Kidney tubule cell (primary cell): ENCODE data around the gene PRTG.
"Not testable (repeated sequence)": the region's sequence is repeated elsewhere in the genome, so short reads cannot be mapped to it uniquely, and the experiment has no call there.

Source experiments
- DNase-seq: peaks from one replicate; pipeline ENCODE4 v3.0.0-alpha.2; 2018; ENCODE audit warnings: low spot score

Gene PRTG

DNA sequence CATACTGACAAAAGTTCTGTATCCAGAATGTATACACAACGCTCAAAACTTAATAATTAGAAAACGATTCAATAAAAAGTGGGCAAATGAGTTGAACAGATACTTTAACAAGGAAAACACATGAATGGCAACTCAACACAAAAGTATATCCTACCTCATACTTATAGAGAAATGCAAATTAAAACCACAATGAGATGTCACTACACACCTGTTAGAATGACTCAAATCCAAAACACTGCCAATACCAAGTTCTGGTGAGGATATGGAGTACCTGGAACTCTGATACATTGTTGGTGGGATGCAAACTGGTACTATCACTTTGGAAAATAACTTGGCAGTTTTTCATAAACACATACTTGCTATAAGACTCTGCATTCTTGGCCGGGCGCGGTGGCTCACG lies 42.1 kb downstream of the PRTG start:
- DNase-seq = no peak

DNA sequence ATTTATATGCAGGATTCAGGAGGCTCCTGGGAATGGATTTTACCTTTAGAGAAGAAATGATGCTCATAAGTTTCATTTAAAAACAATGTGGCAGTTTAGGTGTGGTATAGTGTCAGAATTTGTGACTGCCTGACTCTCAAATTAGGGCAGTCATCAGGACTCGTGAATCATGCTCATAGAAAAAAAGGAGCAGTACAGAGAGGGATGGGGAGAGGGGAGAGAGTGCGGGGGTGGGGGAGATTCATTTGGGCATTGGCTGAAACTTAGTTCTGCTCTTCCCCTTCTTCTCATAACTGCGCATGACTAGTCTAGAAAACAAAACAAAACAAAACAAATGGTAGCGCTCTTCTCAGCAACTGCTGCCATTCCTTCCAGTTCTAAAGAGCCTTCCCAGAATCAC lies 44.3 kb downstream of the PRTG start:
- DNase-seq = no peak

DNA sequence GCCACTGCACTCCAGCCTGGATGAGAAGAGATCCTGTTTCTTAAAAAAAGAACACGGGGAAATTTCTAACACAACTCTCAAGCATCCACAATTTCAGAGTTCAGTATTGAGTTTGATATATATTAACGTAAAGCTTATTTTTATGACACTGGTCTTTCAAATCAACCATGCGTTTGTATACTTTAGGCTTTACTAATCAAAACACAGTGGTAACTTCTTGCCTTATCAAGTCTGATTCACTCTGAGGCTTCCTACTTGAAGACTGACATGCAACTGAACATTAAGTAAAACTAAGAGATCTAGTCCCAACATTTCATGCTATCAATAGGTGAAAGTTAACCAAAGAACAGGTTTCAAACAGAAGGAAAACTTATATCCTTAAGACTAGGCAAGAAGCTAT lies 46.7 kb downstream of the PRTG start:
- DNase-seq = no peak

DNA sequence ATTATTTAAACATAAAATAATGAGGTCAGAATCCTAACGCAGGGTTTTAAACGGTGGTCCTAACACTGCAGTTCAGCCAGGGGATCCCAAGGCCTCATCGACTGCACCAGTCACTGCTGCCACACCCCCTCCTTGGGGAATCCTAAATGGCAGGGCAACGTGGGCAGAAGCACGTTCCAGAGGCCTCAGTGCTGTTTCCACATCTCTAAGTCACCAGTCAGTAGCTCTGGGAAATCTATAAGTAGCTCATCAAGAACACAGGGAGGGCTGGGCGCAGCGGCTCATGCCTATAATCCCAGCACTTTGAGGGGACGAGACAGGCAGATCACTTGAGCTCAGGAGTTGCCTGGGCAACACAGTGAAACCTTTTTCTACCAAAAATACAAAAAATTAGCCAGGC lies 47.5 kb downstream of the PRTG start:
- no peak for DNase-seq

DNA sequence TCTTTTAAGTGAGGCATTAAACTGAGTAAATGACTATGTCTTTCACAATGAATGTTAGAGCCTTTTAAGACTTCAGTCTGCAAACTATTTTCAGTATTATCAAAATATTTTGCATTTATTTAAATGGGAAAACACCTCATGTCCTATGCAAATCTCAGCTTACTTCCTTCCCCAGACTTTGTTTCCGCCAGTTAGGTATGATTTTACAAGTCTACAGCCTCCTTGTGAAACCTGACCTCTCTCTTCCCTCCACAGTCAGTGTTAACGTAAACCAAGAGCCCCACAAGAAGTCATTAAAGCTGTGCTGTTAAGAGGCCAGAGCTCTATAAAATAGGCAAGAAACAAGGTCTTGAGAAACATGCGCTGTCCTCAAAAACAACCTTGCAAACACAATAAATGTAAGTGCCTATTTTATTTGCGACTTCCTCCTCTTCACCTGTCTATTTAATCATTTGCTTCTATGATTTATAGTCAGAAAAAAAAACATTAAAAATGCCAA lies 48.3 kb downstream of the PRTG start:
- peak; percentile 7 for DNase-seq

DNA sequence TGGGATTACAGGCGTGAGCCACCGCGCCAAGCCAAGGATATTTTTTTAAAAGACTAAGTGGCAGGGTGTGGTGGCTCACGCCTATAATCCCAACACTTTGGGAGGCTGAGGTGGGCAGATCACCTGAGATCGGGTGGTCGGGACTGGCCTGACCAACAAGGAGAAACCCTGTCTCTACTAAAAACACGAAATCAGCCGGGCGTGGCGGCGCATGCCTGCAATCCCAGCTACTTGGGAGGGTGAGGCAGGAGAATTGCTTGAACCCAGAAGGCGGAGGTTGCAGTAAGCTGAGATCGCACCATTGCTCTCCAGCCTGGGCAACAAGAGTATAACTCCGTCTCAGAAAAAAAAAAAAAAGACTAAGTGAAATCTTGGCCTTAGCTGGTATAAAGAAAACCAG lies 49.8 kb downstream of the PRTG start:
- not testable (repeated sequence) for DNase-seq

DNA sequence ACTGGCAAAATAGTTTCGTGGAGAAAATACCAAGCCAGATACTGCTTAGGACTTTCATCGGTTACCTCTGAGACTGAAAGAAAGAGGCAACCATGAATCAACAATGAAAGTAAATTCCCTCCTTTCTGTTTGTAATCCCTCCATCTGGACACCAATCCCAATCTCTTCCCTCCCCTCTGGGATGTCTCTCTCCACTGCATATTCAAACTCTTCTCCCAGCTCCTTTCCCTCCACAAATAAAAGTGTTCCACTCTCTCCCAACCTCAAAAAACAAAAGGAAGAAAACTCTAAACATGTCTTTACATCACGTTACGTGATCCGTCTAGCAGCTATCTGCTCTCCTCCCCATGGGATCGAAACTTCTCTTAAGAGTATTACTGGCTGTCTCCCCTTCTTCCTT lies 55.2 kb downstream of the PRTG start:
- no peak for DNase-seq

DNA sequence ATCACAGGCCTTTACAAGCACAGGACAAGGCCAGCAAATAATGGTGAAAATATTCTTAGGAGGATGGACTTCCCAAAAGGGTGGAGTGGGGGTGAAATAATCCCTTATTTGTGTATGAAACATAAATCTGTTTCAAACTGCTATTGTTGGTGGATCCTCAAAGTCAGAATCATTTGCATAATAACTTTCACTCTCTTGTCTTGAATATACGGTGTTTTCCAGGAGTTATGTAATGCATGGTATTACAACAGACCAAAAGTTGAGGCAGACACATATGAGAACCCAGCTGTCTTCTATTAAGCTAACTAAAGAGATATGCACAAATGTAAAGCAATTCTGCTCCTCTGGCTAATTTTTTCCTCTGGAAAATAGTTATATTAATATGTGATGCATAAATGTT lies 57.7 kb downstream of the PRTG start:
- no peak for DNase-seq

DNA sequence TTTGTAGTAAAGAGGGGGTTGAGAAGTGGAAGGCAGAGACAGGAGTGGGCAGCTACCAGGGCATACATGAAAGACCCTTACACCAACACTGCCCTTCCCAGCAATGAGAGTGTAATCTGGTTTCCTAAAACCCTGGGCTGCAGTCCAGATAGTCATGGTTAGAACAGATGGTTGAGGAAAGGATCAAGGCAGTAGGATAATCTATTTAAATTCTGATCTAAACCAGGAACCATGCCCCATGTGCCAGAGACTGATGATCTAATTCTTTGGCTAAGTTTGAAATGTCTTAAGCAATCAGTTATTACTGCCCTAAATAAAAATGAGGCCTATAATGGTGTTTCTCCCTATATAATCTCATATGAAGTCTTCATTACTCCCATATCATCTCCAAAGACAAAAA lies 59.6 kb downstream of the PRTG start:
- no peak for DNase-seq

DNA sequence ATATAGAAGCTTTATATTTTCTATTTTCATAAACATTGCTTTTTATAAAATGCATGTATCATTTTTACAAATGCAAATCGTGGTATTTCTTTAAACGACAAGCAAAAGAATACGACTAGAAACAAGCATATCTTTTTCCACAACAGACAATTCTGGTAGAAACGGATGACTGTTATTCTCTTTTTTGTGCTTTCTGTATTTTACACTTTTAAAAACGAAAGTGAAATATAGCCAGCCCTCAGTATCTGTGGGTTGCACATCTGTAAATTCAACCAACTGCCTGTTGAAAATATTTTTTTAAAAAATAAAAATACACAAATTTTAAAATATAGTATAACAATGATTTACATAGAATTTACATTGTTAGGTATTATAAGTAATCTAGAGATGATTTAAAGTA lies 61.3 kb downstream of the PRTG start:
- no peak for DNase-seq

DNA sequence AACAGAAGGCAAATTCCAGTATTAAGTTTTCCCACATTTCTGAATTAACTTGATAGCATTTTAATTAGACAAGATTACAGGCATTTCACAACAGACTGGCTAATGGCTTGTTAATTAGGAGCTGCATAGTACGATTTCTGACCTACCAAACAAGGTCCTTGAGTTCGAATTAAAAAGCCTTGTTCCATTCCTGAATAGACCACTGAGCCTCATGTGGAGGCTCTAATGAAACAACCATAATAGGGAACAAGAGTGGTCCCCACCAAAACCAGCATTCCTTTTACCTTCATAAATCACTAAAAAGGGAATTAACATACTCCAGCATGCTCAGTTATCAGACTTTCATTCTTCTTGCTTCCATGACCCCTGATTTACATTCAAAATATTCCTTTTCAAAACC lies 66.4 kb downstream of the PRTG start:
- no peak for DNase-seq

DNA sequence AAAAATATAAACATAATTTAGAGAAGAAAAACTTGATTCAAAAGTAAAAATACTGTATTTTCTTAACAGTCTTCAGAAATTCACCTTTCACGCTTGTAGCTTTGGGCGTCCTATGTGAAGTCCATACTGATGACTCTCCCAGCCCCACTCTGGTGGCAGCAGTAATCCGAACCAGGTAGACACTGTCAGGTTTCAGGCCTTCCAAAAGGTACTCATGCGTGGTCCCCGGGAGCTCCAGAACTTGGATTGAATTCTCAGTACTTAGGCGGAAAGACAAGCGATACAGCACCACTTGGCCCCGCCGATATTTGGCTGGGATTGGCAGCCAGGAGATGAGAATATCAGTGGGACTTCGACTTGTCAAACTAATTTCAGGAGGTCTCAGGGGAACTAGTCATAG lies 69.7 kb downstream of the PRTG start:
- no peak for DNase-seq

DNA sequence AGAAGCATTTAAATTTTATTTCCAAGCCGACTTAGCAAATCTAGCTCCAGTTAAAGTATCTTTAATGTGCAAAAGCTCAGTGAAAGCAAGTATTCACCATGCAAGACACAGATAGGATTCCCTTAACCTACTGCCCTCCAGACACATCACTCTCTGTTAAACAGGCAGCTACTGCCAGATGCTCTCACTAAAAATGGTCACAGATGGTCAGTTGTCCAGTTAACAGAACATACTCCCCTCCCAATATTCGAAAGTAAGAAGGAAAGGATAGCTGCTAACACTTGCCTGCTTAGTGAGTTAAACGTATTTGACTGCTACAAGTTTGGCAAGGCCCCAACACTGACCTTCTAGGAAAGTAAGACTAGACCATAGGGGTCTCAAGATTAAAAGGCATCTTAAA lies 73.7 kb downstream of the PRTG start:
- DNase-seq = no peak

DNA sequence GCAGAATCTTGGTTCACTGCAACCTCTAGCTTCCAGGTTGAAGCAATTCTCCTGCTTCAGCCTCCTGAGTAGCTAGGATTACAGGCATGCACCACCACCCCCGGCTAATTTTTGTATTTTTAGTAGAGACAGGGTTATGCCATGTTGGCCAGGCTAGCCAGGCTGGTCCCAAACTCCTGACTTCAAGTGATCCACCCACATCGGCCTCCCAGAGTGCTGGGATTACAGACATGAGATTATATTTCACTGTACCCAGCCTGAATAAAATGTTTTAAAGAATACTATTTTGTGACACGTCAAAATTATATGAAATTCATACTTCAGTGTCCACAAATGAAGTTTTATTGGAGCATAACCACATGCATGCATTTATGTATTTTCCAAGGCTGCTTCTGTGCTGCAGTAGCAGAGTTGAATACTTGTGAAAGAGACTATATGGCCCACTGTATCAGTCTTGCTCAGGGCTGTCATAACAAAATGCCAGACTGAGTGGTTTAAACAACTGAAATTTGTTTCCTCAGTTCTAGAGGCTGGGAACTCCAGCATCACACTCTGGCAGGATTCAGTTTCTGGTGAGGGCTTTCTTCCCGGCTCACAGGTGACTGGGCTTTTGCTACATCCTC lies 77.2 kb downstream of the PRTG start:
- DNase-seq = no peak

DNA sequence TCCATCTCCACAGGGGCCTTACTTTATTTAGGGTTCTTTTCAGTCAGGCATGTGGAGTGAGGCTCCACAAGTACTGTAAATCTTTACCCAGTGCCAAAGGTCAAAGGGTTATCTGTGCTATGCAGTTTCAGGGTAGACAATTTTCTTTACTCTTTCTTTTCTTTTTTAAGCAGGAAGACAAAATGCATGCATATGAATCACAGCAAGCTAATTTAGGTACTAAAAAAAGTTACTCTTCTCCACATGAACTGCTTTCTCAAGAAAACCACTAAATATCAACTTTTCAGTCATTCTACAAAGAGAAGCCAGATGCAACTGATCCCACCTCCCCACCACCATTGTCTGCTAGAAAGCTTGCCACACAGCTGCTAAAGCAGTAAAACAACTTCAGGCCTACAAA lies 81.5 kb downstream of the PRTG start:
- no peak for DNase-seq

DNA sequence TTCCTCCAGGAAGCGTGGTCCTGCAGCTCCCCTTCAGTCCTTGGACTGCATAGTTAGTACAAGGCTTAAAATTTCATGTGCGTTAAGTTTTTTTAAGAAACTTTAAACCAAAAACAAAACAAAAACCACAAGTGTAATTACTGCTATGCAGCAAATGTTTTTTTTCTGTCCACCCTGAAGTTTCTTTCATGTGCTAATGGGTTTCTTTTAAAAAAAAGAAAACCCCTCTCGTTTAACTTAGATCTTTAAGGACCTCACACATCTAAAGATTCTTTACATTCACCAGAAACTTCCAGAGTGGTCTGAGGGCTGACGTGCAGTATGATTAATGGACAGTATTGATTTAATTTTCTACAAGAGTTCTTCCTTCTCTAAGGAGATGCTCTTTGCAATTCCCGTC lies 82.8 kb downstream of the PRTG start:
- DNase-seq = no peak

DNA sequence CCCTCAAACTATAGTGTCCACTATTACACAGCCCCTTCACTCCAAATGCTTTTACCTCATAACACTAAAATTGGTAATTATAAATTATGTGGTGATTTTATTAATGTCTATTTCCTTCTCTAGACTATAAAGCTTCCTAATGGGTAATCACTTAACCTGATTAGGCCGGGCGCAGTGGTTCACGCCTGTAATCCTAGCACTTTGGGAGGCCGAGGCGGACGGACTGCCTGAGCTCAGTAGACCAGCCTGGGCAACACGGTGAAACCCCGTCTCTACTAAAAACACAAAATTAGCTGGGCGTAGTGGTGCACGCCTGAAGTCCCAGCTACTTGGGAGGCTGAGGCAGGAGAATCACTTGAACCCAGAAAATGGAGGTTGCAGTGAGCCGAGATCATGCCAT lies 83.5 kb downstream of the PRTG start:
- no peak for DNase-seq

DNA sequence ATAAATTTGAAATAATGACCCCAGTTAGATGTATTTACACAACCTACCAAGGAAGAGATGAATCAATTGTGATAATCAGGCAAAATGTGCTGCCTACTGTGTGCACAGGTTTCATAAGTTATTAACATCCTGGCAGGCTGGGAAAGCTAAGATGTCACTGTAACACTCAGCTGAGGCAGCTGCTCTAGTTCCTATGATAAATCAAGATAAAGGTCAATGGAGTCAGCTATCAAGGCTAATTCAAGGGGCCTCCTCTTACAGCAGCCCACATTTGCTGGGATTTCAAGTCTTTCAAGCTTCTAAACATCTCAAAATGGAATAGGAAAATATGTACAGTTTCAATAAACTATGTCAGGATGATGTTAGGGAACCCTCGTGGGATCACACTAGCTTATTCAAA lies 84.1 kb downstream of the PRTG start:
- no peak for DNase-seq

DNA sequence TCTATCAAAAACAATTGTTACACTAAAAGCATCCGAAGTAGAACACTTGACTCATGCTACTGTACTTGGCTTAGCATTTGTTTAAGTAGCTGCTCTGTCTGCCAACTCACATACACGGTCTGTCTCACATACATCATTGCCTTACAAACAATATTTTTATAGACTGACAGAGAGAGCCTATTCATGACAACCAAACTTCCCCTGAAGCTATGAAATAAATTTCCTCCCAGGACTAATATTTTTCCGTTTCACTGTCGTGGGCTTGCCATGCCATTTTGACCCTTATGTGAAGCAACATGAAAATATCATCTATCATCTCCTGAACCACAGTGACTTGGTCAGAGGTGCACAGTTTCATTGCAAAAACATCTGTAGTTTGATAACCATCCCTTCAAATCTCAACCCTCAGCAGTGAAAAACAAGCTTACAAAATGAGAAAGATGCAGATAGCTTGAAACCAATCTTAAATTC lies 88.4 kb downstream of the PRTG start:
- DNase-seq = no peak

DNA sequence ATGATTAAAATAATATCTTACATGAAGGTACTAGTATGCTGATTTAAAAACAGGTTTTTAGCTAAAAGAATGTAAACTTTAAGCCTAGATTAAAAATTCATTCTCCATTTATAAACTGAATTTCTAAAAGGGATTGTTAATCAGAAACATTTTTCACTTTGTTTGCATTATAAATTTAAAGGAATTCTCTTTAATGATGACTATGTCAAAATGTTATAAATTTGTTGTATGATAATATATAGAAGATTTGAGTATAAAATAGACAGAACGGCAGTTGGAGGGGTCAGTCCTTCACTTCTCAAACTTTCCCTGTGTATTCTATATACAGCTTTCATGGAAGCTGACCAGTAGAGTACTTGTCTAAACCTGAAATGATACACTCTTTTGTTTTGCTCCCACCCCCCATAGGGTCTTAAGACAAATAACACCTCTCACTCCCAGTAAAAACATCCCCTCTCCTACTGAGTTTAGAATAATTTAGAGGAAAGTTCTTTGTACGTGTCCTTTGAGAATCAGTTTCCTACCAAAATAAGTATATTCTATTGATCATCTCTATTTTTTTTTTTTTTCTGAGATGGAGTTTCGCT lies 90.0 kb downstream of the PRTG start:
- DNase-seq = no peak

DNA sequence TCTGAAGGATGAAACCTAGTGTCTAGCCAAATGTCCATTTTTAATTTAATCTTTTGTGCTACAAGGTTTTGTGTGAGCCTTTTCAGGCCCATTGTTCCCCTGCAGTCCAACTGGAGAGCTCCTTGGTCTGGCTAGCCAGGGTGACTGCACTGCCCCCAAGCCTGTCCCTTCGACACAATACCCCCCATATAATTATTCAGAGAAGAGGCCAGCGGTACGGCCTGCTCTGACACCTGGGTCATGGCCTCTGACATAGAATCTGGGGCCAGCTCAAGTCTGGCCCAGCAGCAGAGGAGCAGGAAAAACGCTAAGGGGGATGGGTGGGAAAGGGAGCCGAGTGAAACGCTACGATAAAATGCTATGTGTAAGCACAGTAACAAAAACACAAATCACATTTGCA lies 90.6 kb downstream of the PRTG start:
- no peak for DNase-seq

DNA sequence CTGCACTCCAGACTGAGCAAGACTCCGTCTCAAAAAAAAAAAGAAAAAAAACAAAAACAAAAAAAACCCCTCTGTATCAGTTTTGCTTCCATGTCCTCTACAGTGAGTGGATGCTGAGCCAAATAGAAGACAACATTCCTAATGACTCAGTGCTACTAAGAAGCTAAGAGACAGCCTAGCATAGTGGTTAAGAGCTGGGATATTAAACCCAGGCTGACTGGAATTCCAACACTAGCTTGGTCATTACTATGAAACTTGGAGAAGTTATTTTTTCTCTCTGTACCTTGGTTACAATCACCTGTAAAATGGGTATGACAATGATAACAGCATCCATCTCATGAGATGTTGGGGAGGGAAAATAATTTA lies 93.9 kb downstream of the PRTG start:
- DNase-seq = peak; percentile 79

DNA sequence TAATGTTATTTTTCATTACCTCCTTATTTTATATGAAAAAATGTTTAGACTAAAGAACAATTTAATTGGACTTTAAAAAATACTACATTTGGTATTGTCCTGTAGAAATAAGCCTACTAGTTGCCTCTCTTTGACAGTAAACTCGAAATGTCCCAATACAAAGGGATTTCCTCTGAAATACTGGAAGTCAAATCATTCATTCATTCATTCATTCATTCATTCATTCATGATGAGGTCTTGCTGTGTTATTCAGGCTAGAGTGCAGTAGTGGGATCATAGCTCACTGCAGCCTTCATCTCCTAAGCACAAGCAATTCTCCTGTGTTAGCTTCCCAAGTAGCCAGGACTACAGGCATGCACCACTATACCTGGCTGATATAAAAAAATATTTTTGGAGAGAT lies 104.2 kb downstream of the PRTG start:
- no peak for DNase-seq

DNA sequence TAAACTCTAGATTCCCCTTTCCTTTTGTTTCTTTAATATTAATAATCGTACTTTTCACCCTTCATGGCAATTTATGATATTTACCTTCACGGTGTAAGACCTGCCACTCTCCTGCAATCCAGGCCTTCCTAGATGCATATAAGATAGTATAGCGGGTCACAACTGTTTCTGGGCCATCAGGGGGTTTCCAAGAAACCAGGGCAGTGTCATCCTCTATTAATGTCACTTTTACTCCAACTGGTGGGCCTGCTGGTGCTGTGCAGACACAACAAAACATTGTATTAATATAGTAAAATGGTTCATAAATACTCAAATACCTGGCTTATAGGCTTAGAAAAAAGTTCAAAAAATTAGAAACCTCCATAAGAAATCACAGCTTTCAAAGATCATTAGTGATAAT lies 105.9 kb downstream of the PRTG start:
- DNase-seq = no peak
